ENCODE measurements around the gene TBC1D14.

- TF ChIP-seq CTCF (IDR thresholded peaks at IDR 0.05) (no peak), POLR2AphosphoS5 (IDR thresholded peaks at IDR 0.05; ENCODE audit: low read depth, low read length) (no peak), REST (IDR thresholded peaks at IDR 0.05; ENCODE audit: insufficient read depth in 1 of 2, low read depth in 2 of 2, low read length in 1 of 2) (no peak)
These were observed 16.8 kb upstream of the TBC1D14 start for GRCh38 chr4:6892909-6893202.
